Naive thymus-derived CD8-positive, alpha-beta T cell (primary cell): Measurements from ENCODE around the gene NF1. TPM values are rescaled to one million over a fixed set of nuclear protein-coding genes. Genes with fewer than 3 reads are reported as not detected.

ENCODE experiments used
- ATAC-seq, 2 donors: fragments of 150-1000 bp; cut with Tn5 transposase in 1 of 2; sonication (Bioruptor Pico), chemical (Tn5 transposase) in 1 of 2; 1 replicate in 1 of 2; 2 replicates in 1 of 2; pipeline ENCODE4 v1.10.0; 2021; ENCODE audit warnings: mild to moderate bottlenecking in 2 of 2, moderate library complexity in 2 of 2
- POLR2A ChIA-PET: fragments of 350-600 bp; sonication (Branson Sonifier 250); formaldehyde crosslinking; loops from one replicate; lab custom pipeline; 2021; ENCODE audit warnings: antibody characterized with exemption; lab: Charles Lee
- DNase-seq, 10 donors: peaks; one replicate each; pipeline versions ENCODE4 v3.0.0 to v3.0.0-alpha.2; 2020 to 2022
- H3K27ac Mint-ChIP-seq, 10 donors: one replicate each; pipeline ENCODE4 v1.8.0; 2020 to 2022; ENCODE audit warnings: mild to moderate bottlenecking in 10 of 10, mixed read lengths in 10 of 10, moderate library complexity in 4 of 10, inconsistent platforms in 1 of 10
- H3K27me3 Mint-ChIP-seq, 5 donors: one replicate each; pipeline ENCODE4 v1.8.0; 2021 to 2022; ENCODE audit warnings: mixed read lengths in 5 of 5
- H3K36me3 Mint-ChIP-seq, 3 donors: one replicate each; pipeline ENCODE4 v1.8.0; 2020 to 2022; ENCODE audit warnings: mixed read lengths in 3 of 3, mild to moderate bottlenecking in 2 of 3, inconsistent platforms in 1 of 3
- H3K4me1 Mint-ChIP-seq, 4 donors: one replicate each; pipeline ENCODE4 v1.8.0; 2021 to 2022; ENCODE audit warnings: mixed read lengths in 4 of 4
- H3K4me3 Mint-ChIP-seq, 10 donors: one replicate each; pipeline ENCODE4 v1.8.0; 2020 to 2022; ENCODE audit warnings: mild to moderate bottlenecking in 10 of 10, mixed read lengths in 10 of 10, moderate library complexity in 6 of 10, inconsistent platforms in 1 of 10
- H3K9me3 Mint-ChIP-seq, 9 donors: one replicate each; pipeline ENCODE4 v1.8.0; 2020 to 2022; ENCODE audit warnings: mixed read lengths in 9 of 9, mild to moderate bottlenecking in 3 of 9, inconsistent platforms in 1 of 9, moderate library complexity in 1 of 9
- polyA plus RNA-seq, 3 donors: library from polyadenylated mRNA; unstranded; fragments of 300-500 nt; fragmentation: Illumina TruSeq; gene quantifications; one replicate each; pipeline ENCODE4 v1.2.3, GENCODE V29; 2021
- total RNA-seq, 8 experiments: library from RNA in 2 of 8; stranded (reverse) in 2 of 8; gene quantifications; one replicate each; pipeline ENCODE4 v1.2.3 and lab custom pipeline; 2021 to 2026

NF1 gene
- total and polyA plus RNA-seq, 5 experiments from 2014 or later, result 7.5 to 47.3 (median 14.3) TPM

- Mint-ChIP-seq H3K4me3 (no peak overlapping the region), H3K27me3 (no peaks in the 10 kb centered on the region), H3K4me1 (peaks cover 0 to 6% (median 0%) of the 10 kb centered on the region in 4 donors), H3K27ac (no peak overlapping the region), H3K36me3 (peaks cover 13 to 56% (median 34%) of the 10 kb centered on the region in 3 donors), H3K9me3 (no peaks in the 10 kb centered on the region)
- POLR2A ChIA-PET, result interaction anchor here (0.6 kb wide), 1 partner anchor 446 kb away, joined by 3 read pairs; no protein-coding TSS in a partner anchor
- DNase-seq, result no peak
- ATAC-seq, result no peak
These were observed 254.7 kb downstream of the NF1 start for GRCh38 chr17:31349454-31349853.

GRCh38 chr17:31355935-31356334, 261.2 kb downstream of the NF1 start:
- ATAC-seq (no peak), DNase-seq (no peak)
- Mint-ChIP-seq H3K27ac (no peak overlapping the region), H3K36me3 (peaks cover 4 to 79% (median 56%) of the 10 kb centered on the region in 3 donors), H3K27me3 (no peaks in the 10 kb centered on the region), H3K4me1 (peaks cover 0 to 4% (median 0%) of the 10 kb centered on the region in 4 donors), H3K9me3 (no peaks in the 10 kb centered on the region), H3K4me3 (no peak overlapping the region)
- POLR2A ChIA-PET, result no interaction called here

- Mint-ChIP-seq H3K9me3 (no peaks in the 10 kb centered on the region), H3K27me3 (no peaks in the 10 kb centered on the region), H3K4me1 (peaks cover 0 to 4% (median 0%) of the 10 kb centered on the region in 4 donors), H3K27ac (no peak overlapping the region), H3K4me3 (no peak overlapping the region), H3K36me3 (peaks cover 4 to 81% (median 52%) of the 10 kb centered on the region in 3 donors)
- DNase-seq, result no peak
- ATAC-seq, result no peak
- POLR2A ChIA-PET, result no interaction called here
These were observed 262.3 kb downstream of the NF1 start for GRCh38 chr17:31357091-31357490.

- ATAC-seq (no peak), DNase-seq (no peak)
- peaks cover 4 to 82% (median 46%) of the 10 kb centered on the region in 3 donors for H3K36me3 Mint-ChIP-seq
- peaks cover 0 to 4% (median 0%) of the 10 kb centered on the region in 4 donors for H3K4me1 Mint-ChIP-seq
- no peaks in the 10 kb centered on the region for H3K27me3 Mint-ChIP-seq
- H3K9me3 Mint-ChIP-seq, result no peaks in the 10 kb centered on the region
- POLR2A ChIA-PET, result no interaction called here
- H3K27ac Mint-ChIP-seq, result no peak overlapping the region
- H3K4me3 Mint-ChIP-seq, result no peak overlapping the region
These were observed 263.1 kb downstream of the NF1 start for GRCh38 chr17:31357839-31358394.

GRCh38 chr17:31364012-31364411, 269.2 kb downstream of the NF1 start:
- no peaks in the 10 kb centered on the region for H3K9me3 Mint-ChIP-seq
- DNase-seq (no peak), ATAC-seq (no peak)
- no peaks in the 10 kb centered on the region for H3K27me3 Mint-ChIP-seq
- POLR2A ChIA-PET, result interaction anchor here (0.7 kb wide), 1 partner anchor 8 kb away, joined by 4 read pairs; no protein-coding TSS in a partner anchor
- no peak overlapping the region for H3K27ac Mint-ChIP-seq
- H3K4me1 Mint-ChIP-seq, result peaks cover 0 to 2% (median 0%) of the 10 kb centered on the region in 4 donors
- peaks cover 4 to 63% (median 22%) of the 10 kb centered on the region in 3 donors for H3K36me3 Mint-ChIP-seq
- no peak overlapping the region for H3K4me3 Mint-ChIP-seq

- peaks cover 0 to 44% (median 9%) of the 10 kb centered on the region in 3 donors for H3K36me3 Mint-ChIP-seq
- H3K9me3 Mint-ChIP-seq, result no peaks in the 10 kb centered on the region
- H3K27me3 Mint-ChIP-seq, result no peaks in the 10 kb centered on the region
- no peak overlapping the region for H3K27ac Mint-ChIP-seq
- no peak overlapping the region for H3K4me3 Mint-ChIP-seq
- POLR2A ChIA-PET, result no interaction called here
- ATAC-seq, result no peak
- no peak for DNase-seq
- H3K4me1 Mint-ChIP-seq, result peaks cover 0 to 3% (median under 1%) of the 10 kb centered on the region in 4 donors
These were observed 271.3 kb downstream of the NF1 start for GRCh38 chr17:31366088-31366487.

GRCh38 chr17:31369266-31369665, 274.5 kb downstream of the NF1 start:
- Mint-ChIP-seq H3K36me3 (peaks cover 5 to 23% (median 7%) of the 10 kb centered on the region in 3 donors), H3K9me3 (no peaks in the 10 kb centered on the region), H3K4me1 (peaks cover 5 to 22% (median 15%) of the 10 kb centered on the region in 4 donors), H3K27ac (peak overlapping the region in 4 of 10 donors; percentile 0 to 52 (median 16)), H3K27me3 (no peaks in the 10 kb centered on the region), H3K4me3 (no peak overlapping the region)
- ATAC-seq (no peak), DNase-seq (no peak)
- POLR2A ChIA-PET, result no interaction called here

- POLR2A ChIA-PET, result interaction anchor here (0.6 kb wide), 1 partner anchor 8 kb away, joined by 4 read pairs; no protein-coding TSS in a partner anchor
- ATAC-seq, result no peak
- H3K36me3 Mint-ChIP-seq, result peaks cover 6 to 22% (median 7%) of the 10 kb centered on the region in 3 donors
- no peak overlapping the region for H3K4me3 Mint-ChIP-seq
- H3K4me1 Mint-ChIP-seq, result peaks cover 5 to 24% (median 15%) of the 10 kb centered on the region in 4 donors
- no peaks in the 10 kb centered on the region for H3K27me3 Mint-ChIP-seq
- DNase-seq, result no peak
- peak overlapping the region in 3 of 10 donors; percentile 5 to 46 (median 41) for H3K27ac Mint-ChIP-seq
- no peaks in the 10 kb centered on the region for H3K9me3 Mint-ChIP-seq
These were observed 276.8 kb downstream of the NF1 start for GRCh38 chr17:31371511-31372097.

- POLR2A ChIA-PET, result no interaction called here
- Mint-ChIP-seq H3K27ac (peak overlapping the region in 1 of 10 donors; percentile 15), H3K4me3 (no peak overlapping the region), H3K36me3 (peaks cover 6 to 17% (median 10%) of the 10 kb centered on the region in 3 donors), H3K9me3 (no peaks in the 10 kb centered on the region), H3K4me1 (peaks cover 5 to 24% (median 15%) of the 10 kb centered on the region in 4 donors), H3K27me3 (no peaks in the 10 kb centered on the region)
- ATAC-seq, result peak; percentile 84 to 95
- peak in 5 of 10 donors; percentile 30 to 70 (median 64) for DNase-seq
These were observed 278.6 kb downstream of the NF1 start for GRCh38 chr17:31373150-31374093.

GRCh38 chr17:31374094-31374447, 279.3 kb downstream of the NF1 start:
- Mint-ChIP-seq H3K27me3 (no peaks in the 10 kb centered on the region), H3K4me1 (peaks cover 5 to 24% (median 15%) of the 10 kb centered on the region in 4 donors), H3K27ac (no peak overlapping the region), H3K36me3 (peaks cover 6 to 15% (median 10%) of the 10 kb centered on the region in 3 donors), H3K9me3 (no peaks in the 10 kb centered on the region), H3K4me3 (no peak overlapping the region)
- ATAC-seq (no peak), DNase-seq (no peak)
- POLR2A ChIA-PET, result no interaction called here

- Mint-ChIP-seq H3K36me3 (peaks cover 6 to 17% (median 10%) of the 10 kb centered on the region in 3 donors), H3K27ac (no peak overlapping the region), H3K9me3 (no peaks in the 10 kb centered on the region), H3K4me3 (no peak overlapping the region), H3K4me1 (peaks cover 5 to 24% (median 15%) of the 10 kb centered on the region in 4 donors), H3K27me3 (no peaks in the 10 kb centered on the region)
- ATAC-seq (no peak), DNase-seq (no peak)
- POLR2A ChIA-PET, result no interaction called here
These were observed 279.7 kb downstream of the NF1 start for GRCh38 chr17:31374503-31374902.

GRCh38 chr17:31378638-31379037, 283.9 kb downstream of the NF1 start:
- H3K27ac Mint-ChIP-seq, result no peak overlapping the region
- no peaks in the 10 kb centered on the region for H3K27me3 Mint-ChIP-seq
- H3K4me1 Mint-ChIP-seq, result peaks cover 0 to 4% (median 0%) of the 10 kb centered on the region in 4 donors
- no peak overlapping the region for H3K4me3 Mint-ChIP-seq
- peaks cover 6 to 15% (median 9%) of the 10 kb centered on the region in 3 donors for H3K36me3 Mint-ChIP-seq
- H3K9me3 Mint-ChIP-seq, result no peaks in the 10 kb centered on the region
- ATAC-seq (no peak), DNase-seq (no peak)
- POLR2A ChIA-PET, result interaction anchor here (0.6 kb wide), 1 partner anchor 1570 kb away, joined by 6 read pairs; no protein-coding TSS in a partner anchor
